ENCODE measurements around the gene CORO7. TPM values are rescaled to one million over a fixed set of nuclear protein-coding genes. Genes with fewer than 3 reads are reported as not detected.
"Not testable (repeated sequence)": the region's sequence is repeated elsewhere in the genome, so short reads cannot be mapped to it uniquely, and the experiment has no call there.

Gene CORO7
- total RNA-seq, 1 experiment from 2014 or later: 13.1 TPM

DNA sequence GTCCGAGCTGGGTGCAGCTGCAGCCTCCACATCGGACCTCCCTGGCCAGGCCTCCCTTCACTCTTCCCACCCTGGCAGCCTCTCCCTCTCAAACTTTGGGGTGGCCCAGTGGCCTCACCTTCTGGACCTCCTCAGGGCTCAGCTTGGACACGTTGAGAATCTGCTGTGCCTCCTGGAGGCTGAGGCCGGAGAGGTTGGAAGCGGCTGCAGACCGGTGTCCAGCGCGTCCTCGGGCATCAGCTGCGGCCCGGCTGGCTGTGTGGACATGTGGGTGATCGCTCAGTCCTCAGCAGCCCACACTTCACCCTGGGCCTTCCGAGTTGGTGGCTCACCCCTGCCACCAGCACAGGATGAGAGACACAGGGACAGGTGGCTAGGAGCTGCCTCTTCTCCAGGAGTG is 75.1 kb downstream of the CORO7 start:
- DNase-seq (ENCODE audit: extremely low read depth, low read depth): no peak

- no peak for DNase-seq (ENCODE audit: extremely low read depth, low read depth)
These were observed 76.0 kb downstream of the CORO7 start for GRCh38 chr16:4340443-4340842.

- DNase-seq (ENCODE audit: extremely low read depth, low read depth): no peak
These were observed 76.5 kb downstream of the CORO7 start for GRCh38 chr16:4339909-4340308.

DNA sequence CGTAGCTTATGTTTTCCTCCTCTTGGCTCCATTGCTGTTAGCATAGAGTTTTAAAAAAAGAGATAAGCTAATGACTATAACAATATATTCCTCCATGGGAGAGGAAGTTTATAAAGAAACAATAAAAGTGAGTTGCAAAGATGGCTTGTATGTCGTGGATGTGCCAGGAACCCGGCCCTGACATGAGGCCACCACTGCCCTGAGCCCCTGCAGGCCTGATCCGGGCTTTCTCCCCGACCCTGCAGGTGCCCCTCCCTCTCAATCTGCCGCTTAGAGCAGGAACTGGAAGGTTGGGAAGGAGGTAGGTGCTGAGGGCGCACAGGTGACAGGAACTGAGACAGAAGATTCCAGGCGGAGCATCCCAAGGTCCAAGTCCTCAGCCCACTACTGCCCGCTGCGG is 76.9 kb downstream of the CORO7 start:
- DNase-seq (ENCODE audit: extremely low read depth, low read depth): no peak

DNA sequence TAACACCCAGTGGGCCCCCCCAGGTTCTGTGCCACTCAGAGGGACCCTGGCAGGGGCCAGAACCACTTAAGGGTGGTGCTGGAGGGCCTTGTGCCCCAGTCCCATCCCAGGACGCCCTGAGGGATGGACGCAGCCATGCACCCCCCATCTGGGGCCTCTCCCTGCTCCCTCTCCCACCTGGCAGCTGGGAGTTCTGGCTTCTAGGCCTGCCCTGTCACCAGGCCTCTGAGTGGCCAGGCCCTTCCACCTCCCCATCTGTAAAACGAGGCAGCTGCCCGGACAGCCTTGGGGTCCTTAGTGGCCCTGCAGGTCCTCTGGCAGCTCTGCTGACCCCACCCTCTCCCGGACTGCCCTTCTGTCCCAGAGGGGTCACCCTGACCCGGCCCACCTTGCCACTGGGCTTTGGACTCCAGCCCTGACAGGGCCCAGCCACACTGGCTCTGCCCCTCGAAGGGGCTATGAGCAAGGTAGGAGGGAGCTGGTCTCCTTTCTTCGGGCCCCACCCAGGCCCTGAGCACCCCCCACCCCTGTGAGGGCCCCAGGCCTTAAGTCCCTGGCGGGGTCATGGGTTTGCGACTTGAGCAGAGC is 77.6 kb downstream of the CORO7 start:
- no peak for DNase-seq (ENCODE audit: extremely low read depth, low read depth)

DNA sequence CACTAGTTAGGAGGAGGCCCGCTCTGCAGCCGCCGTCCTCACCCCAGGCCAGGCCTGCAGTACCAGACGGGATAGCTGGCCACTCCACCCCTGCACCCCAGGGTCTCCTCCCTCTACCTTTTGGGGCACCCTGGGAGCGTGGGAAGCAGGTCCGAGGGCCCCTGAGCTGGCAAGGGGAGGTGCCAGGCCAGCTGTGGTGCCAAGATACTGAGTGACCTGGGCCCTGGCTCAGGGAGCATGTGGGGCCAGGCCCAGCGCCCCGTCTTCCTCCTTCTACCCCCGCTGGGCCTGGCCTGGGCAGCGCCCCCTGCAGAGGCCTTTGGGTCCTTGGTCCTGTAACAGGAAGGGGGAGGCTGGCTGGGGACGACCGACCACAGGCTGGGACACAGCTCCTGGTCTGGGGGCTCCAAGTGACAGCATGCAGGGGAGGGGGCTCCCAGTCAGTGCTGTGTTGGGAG is 78.2 kb downstream of the CORO7 start:
- DNase-seq (ENCODE audit: extremely low read depth, low read depth): no peak

- no peak for DNase-seq (ENCODE audit: extremely low read depth, low read depth)
These were observed 78.8 kb downstream of the CORO7 start for GRCh38 chr16:4337540-4338088.

GRCh38 chr16:4336701-4337539 is 79.5 kb downstream of the CORO7 start:
- DNase-seq (ENCODE audit: extremely low read depth, low read depth): no peak

GRCh38 chr16:4334724-4335495 is 81.5 kb downstream of the CORO7 start:
- DNase-seq (ENCODE audit: extremely low read depth, low read depth): no peak

DNA sequence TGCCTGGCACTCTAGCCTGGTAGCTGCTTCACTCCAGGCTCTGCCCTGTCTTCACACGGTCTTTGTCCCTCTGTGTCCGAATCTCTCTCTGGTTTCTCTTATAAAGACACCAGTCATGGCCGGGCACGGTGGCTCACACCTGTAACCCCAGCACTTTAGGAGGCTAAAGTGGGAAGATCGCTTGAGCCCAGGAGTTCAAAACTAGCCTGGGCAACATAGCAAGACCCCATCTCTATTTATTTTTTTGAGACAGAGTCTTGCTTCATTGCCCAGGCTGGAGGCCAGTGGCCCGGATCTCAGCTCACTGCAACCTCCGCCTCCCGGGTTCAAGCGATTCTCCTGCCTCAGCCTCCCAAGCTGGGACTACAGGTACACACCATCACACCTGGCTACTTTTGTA is 82.7 kb downstream of the CORO7 start:
- DNase-seq (ENCODE audit: extremely low read depth, low read depth): not testable (repeated sequence)

GRCh38 chr16:4333308-4333638 is 83.1 kb downstream of the CORO7 start:
- no peak for DNase-seq (ENCODE audit: extremely low read depth, low read depth)

DNA sequence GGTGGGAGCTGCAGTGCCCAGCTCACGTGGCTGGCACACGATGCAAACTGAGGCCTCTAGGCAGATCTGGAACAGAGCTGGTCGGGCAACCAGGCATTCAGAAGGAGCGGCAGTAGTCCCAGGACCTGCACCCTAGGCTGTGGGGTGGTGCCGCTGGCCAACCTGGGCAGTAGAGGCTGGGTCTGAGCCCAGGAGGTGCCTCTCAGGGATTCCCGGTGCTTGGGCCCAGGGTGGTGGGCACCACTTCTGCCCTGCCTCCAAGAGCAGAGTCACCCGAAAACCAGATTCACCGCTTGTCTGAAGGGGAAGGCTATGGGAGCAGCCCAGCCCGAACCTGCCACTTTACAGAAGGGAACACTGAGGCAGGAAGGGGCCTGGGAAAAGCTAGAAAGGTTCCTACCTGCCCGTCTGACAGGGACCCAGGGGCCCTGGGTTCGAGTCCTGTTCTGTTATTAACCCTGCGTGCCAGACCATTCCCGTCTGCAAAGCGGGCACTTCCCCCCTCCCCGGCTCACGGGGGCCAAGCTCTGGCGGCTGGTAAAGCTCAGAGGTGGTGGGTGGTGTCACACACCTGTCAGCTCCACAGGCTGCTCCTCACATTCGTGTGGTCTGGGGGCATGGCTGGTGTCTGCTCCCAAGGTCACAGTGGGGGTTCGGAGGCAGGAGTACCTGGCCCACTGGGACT is 83.6 kb downstream of the CORO7 start:
- no peak for DNase-seq (ENCODE audit: extremely low read depth, low read depth)

DNA sequence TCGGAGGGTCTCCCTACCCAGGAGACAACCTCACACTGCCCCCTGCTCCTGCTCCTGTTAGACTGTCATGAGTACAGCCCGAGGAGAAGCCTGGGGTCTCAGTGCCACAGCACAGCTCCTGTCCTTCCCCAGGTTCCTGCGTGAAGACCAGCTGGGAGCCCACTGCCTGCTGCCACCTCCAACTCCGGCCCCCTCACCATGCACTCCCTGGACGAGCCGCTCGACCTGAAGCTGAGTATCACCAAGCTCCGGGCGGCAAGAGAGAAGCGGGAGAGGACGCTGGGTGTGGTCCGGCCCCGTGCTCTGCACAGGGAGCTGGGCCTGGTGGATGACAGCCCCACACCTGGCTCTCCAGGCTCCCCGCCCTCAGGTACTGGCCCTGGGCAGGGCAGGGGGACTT is 84.3 kb downstream of the CORO7 start:
- no peak for DNase-seq (ENCODE audit: extremely low read depth, low read depth)

- DNase-seq (ENCODE audit: extremely low read depth, low read depth): peak; percentile 60
These were observed 86.0 kb downstream of the CORO7 start for GRCh38 chr16:4330277-4330874.

- DNase-seq (ENCODE audit: extremely low read depth, low read depth): no peak
These were observed 87.3 kb downstream of the CORO7 start for GRCh38 chr16:4328782-4329775.

DNA sequence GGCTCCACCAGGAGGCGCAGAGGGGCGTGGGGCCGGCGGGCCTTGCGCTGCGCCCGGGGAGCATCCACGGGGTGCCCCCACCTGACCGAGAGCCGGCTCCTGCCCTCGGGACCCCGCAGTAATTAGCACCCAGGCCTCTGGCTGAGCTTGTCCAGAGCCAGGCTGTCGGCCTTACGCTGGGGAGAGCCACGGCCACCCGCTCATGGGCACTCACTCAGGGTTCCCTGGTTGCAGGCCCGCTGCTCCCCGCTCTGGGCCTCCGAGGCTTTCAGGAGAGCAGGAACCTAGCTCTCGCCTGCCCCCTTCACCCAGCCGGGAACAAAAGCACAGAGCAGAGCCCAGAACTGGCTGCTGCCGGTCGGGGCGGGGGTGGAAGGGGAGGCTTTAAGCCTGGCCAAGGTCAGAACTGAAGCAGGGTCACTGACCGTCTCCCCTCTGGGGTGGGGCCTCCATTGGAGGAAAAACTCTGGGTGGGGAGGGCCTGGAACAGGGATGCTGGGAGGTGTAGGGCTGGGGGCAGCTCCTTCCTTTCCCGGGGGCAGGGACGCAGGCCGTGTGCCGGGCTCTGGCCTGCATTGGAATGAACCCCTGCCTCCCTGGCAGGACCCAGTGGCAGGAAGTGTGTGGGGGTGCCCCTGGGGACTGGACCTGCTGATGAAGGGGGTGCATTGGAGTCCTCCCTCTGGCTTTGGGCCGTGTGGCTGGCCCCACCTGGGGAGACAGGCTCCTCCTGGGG is 88.2 kb downstream of the CORO7 start:
- DNase-seq (ENCODE audit: extremely low read depth, low read depth): no peak

DNA sequence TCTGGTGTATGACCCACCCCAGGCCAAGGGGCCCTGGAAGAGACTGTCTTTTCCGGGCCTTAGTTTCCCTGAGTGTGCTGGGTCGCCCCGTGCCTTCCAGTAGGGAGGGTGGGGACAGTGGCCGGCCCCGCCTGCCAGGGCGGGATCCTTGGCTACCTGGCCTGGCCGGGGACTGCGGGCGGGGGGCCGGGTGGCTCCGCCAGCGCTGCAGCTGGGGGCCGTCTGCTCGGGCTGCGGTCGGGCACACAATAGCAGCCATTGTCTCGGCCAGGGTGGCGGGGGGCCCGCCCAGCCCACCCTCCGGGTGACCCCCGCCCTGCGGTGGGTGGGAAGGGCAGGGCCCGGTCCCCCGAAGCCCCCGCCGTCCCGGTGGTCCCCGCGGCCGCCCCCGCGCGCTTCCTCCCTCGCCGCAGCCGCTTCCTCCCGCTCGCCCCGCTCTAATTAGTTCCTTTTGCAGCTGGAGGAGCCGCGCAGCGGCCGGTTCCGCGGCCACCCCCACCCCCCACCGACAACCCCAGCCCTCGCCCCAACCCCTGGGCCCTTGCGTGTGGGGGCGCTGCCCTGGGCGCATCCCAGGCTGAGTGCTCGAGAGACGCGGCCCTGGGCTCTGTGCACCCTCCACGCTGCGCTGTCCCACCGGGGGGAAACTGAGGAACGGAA is 88.9 kb downstream of the CORO7 start:
- DNase-seq (ENCODE audit: extremely low read depth, low read depth): no peak

DNA sequence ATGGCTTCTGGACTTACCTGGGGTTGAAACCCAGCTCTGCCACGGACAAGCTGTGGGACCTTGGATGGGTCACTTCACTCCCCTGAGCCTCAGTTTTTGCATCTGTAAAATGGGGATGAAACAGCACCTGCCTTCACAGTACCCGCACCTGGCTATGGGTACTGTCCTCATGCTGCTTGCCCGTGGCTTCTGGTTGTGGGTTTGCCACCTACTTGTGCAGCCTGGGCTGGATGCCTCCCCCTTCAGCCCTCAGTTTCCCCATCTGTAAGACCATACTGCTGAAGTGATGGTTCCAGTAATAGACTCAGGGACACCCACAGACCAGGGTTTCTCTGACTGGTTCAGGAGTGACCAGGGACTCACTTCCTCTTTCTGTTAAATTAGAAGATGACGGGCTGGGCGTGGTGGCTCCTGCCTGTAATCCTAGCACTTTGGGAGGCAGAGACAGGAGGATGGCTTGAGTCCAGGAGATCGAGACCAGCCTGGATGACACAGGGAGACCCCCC is 91.1 kb downstream of the CORO7 start:
- DNase-seq (ENCODE audit: extremely low read depth, low read depth): no peak
